NCI-H187 treated with DMSO at 0.1 percent for 48 hours (cell line): ENCODE data around the gene GDF7.

Experiments
- DNase-seq: peaks from one replicate; lab custom pipeline; 2025; lab: John Stamatoyannopoulos, UW

The GDF7 gene

DNA sequence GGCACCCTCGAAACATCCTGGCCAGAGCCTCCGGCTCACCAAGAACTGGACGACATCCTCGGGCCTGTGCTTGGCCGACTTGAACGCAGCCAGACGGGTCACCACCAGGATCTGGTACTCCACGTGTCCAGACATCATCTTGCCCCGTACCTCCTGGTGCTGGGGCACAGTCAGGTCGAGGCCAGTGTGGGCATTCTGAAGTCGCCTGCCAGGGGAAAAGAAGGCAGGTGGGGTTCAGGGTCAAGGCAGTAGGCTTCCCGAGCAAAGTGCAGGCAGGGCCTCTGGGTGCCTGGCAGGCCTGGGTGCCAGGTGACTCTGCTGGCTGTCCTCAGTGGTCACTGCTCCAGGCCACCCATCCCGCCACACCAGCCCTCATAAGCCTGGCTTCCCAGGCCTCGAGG, 21.6 kb upstream of the GDF7 start:
- no peak for DNase-seq

DNA sequence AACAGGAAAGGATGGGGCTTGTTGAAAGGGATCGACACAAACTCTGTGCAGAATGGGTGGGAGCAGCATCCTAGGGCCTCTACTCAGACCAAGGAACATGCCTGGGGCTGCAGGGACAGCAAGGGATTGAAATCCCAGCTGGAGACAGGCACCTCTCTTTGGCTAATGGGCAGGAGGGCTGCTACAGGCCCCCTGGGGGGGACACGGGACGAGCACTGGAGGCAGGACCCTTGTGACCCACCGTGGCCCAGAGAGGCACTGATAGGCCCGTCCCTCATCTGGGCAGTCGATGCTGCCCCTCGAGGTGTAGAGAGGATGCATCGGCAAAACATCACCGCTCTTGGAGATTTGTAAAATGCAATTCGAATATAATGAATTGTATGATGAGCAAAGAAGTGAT, 21.2 kb upstream of the GDF7 start:
- DNase-seq: no peak

DNA sequence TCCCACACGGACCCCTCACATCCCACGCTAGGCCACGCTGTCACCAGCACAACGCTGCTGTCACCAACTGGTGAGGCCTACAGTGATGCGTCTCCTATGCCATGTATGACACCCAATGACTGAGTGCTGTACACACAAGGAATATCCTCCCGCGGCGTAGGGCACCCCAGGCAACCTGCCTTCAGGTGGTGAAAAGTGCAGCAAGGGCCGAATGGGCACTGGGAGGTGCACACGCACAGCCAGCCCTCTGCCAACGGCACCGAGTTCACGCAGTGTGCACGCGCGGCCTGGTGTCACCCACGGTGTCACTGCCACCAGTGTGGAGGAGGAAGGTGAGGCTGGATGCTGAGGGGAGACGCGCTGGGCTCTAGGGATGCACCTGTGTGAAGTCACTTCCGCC, 20.5 kb upstream of the GDF7 start:
- DNase-seq: no peak

DNA sequence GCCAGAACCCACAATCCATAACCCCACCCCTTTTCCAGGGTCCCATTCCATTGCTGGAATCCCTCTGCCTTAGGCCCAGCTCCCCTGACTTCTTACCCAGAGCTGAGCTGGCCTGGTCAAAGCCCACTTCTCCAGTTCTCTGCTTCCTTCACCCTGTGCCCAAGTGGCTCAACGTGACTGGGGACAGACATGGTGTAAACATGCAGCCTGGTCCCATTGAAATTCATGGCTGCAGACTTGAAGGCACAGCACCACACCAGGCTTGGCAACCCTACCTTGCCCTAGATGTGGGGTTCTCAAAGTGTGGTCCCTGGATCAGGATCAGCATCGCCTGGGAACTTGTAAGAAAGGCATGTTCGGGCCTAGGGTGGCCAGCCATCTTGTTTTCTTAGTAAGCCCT, 19.7 kb upstream of the GDF7 start:
- DNase-seq: no peak

DNA sequence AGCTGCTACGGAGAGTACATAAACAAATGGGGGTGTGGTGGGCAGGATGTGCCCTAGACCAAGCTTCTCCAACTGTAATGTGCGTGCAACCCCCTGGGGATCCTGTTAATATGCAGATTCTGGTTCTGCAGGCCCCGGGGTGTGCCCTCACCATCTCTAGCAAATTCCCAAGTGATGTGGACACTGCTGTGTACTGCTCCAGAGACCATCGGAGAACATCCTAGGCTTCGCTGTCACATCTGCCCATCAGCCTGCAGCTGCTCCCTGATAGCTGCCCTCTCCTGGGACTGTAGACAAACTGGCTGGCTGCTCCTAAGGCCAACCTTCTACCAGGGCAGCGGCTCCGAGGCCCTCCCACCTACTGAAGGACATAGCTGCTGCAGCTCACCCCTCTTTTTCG, 19.2 kb upstream of the GDF7 start:
- no peak for DNase-seq

DNA sequence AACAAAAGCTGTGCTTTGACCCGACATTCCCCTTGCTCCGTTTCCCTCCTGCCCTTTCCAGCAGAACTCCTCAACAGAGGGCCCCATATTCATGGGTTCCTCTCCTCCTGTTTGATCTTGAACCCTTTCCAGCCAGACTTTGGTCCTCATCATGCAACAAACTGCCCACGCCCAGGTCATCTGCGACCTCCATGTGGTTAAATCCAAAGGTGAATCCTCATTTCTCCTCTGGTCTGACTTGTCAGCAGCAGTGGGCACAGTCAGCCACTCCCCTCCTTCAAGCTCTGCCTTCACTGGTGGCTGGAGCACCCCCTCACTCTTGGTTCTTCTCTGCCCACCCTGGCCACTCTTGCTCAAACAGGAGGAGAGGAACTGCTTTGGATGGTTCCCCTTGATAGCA, 18.7 kb upstream of the GDF7 start:
- no peak for DNase-seq

DNA sequence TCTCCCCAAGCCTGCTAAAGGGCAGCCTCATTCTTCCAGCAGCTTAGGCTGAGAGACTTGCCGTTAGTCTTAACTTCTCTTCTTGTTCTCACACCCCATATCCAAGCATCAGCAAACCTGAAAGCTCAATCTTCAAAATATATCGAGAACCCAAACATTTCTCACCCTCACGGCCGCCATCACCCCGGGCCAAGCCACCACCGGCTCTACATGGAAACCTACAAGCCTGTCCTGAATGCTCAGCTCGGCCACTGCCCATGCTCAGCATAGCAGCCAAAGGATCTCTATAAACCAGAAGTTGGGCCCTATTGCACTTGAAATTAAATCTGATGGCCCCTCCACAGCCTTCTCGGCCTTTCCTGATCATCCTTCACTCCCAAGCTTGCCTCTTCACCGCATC, 18.1 kb upstream of the GDF7 start:
- DNase-seq: no peak

DNA sequence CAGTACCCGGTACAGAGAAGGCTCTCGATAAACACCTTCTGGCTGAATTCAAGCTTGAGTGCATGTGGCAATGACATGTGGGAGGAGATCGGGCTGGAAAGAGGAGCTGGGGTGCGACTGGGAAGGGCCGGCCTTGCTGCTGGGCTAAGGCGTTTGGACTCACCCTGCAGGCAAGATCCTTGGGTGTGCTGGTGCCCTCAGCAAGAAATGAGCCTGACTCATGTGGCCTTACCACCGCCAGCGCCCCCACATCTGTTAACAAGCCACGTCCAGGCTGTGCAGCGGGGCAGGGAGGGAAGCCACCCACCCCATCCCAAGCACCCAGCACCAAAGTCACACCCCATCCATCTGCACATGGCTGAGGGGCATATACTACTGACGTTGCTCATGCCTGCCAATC, 17.4 kb upstream of the GDF7 start:
- DNase-seq: no peak

DNA sequence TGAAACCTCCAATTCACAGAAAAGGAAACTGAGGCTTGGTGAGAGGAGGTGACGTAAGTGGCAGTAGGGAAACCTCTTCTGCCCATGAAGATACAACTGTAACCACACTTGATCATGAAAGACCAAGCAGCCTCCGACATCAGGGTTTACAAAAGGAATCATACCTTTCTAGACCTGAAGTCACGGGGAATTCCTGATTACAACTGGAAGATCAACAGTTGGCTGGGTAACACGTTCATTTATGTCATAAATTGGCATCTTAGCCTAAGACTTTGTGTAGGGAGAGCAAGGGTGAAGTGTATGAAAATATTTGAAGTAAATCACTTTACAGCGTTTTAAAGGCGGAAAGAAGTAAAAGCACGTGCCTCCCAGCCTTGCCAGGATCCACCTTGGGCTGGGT, 17.0 kb upstream of the GDF7 start:
- no peak for DNase-seq

DNA sequence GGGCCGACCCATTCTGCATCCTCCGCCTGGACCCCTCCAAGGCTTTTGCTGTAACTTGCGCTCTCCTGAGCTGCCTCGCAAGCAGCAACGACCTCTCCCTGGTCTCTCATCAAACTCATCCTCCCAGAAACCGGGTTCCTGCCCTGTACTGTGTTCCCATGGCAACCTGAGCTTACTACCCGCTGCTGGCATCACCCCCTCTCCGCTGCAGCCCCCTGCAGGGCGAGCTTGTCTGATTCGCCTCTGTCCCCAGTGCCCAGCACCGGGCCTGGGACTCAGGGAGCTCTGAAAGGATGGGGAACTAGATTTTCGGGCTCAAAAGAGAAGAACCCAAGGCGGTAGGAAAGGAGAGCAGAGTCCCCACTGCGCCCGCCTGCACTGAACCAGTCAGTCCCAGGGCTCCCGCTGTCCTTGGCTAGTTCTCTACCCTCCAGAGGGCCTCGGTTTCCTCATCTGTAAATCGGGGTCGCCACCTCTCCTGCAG, 16.5 kb upstream of the GDF7 start:
- DNase-seq: no peak

DNA sequence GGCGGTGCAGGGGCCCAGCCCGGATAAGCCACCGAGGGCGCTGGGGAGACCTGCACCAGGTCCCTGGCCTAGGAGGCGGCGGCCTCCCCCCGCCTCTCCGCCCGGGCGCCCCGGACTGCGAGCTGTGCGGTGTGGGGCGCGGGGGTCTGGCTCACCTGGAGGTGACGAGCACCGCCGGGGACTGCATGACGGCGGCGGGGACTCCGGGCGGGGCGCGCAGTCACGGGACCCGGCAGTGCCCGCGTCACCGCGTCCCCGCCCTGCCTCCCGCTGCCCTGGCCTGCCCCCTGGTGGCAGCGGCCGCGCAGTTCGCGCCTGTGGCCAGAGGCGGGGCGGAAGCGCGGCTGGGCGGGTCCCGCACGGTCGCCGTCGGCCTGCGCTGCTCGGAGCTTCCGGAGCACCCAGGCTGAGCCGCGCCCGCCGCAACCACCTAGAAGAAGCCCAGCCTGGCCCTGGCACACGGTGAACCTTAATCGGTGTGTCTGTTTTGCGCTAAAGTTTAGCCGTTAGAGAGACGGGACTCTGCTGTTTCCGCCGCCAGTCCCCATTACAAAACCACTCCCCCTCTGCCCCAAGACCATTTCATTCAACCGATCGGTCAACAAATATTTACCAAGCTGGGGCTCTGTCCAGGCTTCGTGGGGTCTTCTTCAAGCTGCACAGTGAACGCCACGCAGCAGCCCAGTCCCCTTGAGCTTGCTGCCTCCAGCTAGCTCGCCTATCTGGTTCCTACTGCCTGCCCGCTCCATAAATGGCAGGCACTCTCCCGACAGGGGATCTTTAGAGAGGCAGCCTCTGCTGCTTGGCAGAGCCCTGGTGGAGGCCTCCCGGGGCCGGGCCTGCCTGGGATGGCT, 15.8 kb upstream of the GDF7 start, which contains the start of gene HS1BP3:
Gene HS1BP3, minus strand, starts transcription at position 222 of the 854 bp plus-strand sequence. Its CDS starts 35 bp downstream, at position 187.
- DNase-seq: no peak

DNA sequence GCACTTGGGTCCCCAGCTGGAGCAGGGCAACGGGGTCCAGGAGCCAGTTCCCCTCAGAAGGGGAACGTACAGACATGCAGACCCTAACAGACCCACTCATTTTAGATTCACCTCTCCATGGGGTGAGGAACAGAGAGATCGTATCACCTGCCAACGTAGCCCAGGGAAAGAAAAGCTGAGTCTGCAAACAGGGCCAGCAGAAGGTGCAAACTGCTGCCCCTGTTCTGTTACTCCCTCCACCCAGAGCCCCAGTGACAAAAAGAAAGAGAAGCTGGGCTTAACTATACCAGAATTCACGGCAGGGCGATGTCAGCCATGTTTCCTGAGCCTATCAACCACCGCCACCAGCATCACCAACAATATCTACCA, 15.2 kb upstream of the GDF7 start:
- DNase-seq: no peak

DNA sequence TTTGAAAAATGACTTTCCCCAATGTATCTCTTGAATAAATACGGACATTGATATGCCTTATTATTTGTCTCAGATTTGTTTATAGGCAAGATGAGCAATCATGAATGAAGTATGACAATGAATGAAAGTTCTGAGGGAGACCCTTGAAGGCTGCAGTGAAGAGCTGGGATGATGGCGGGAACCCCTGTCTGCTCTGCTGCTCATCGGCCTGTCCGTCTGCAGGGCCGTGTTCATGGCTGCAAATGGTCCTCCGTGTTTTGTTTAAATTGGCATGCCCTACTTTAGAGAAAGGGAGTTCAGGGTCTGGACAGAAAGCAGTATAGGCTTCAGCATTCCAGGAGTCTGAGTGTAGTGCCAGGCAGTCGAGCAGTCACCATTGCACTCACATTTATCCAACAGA, 14.8 kb upstream of the GDF7 start:
- DNase-seq: no peak

DNA sequence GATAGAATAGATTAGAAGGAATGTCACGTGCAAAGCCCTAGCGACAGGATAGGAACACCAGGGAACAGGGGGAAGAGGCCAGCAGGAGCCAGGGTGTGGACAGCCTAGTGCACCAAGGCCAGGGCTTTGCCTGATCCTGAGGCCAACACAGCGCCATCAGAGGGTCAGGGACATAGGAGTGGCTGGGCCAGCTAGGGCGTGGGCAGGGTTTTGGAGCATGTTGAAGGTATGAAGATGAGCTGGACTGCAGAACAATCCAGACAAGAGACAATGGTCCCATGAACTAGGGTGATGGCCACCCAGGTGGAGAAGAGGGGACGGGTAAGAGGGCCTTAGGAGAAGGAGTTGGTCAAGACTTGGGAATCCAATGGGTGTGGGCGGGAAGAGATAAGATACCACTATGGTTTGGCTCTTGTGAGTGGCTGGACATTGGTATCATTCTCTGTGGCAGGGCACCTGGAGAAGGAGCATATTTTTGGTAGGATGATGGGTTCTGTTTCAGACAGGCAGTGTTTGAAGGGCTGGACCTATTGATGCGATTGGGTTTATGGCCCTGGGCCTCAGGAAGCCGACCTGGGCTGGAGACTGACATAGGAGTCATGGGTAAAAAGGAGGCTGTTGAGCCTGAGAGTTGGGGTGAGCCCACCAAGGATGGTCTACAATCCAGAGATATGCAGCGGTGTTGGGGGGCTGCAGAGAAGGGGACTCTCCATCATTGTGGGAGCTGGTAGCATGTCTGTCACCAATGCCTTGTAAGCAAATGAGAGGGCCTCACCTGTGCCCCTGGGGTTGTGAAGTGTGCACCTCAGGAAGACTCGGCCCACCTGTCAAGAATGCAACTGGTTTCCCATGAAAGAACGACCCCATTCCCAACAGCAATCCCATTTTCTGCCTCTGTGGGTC, 14.0 kb upstream of the GDF7 start:
- DNase-seq: no peak

DNA sequence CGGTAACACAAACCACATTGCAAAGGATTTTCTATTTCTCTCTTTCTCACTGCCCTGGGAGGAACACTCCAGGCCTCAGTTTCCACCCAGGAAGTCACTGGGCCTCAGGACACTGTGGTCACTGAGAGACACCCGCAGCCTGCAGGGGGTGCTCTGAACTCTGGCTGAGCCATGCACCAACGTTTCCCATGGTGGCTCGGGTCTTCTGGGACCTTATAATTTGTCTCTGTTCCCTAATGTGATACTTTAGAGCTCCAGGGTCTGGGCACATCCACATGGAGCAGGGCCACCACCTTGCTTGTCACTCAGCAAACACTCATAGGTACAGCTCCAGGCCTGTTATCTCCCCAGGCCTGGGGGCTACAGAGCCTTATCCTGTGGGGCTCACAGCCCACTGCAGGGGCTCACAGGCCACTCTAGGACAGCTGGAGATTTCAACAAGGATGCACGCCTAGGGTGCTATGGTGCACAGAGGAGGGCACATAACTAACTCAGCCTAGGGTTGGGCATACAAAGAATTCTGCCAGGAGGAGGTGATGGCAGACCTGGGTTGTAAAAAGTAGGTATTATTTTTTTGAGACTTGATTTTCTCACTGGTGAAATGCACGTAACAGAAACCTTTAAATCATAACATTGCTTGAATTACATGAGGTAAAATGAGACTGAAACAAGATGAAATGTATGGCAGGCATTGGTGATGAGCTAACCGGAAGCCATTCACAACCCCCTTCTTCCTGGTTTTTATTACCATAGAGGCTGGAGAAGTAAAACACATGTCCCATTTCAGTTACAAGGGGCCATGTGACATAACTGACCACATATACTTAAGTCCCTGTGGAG, 13.0 kb upstream of the GDF7 start:
- DNase-seq: no peak

DNA sequence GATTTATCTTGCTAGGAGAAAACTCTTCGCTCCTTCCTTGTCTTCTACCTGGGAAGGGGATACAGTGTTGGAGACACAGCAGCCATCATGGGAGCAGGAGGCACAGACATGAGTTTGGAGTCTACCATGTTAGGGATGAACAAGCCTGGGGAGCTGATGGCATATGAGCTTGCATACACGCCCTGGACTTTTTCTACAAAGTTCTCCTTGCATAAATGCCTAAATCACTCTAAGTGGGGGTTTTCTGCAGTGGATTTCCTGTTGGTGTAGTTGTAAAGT, 12.5 kb upstream of the GDF7 start:
- DNase-seq: no peak

DNA sequence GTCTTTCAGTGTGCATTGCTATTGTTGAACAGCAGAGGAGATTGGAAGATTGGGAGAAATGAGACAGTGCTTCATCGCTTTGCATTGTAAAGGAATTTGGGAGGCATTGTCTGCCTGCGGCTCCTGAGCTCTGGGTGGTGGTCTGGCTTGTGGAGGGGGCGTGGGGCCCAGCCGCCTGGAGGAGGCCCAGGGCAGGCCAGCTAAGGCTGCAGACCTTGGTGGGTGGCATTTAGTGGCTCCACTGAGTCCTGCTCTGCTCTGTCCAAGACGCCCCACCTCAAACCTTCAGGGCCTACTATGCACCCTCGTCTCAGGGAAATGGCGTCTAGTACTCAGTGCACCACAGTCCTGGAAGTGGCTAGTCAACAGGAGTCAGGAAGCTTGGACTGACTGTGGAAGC, 10.4 kb upstream of the GDF7 start:
- DNase-seq: no peak

DNA sequence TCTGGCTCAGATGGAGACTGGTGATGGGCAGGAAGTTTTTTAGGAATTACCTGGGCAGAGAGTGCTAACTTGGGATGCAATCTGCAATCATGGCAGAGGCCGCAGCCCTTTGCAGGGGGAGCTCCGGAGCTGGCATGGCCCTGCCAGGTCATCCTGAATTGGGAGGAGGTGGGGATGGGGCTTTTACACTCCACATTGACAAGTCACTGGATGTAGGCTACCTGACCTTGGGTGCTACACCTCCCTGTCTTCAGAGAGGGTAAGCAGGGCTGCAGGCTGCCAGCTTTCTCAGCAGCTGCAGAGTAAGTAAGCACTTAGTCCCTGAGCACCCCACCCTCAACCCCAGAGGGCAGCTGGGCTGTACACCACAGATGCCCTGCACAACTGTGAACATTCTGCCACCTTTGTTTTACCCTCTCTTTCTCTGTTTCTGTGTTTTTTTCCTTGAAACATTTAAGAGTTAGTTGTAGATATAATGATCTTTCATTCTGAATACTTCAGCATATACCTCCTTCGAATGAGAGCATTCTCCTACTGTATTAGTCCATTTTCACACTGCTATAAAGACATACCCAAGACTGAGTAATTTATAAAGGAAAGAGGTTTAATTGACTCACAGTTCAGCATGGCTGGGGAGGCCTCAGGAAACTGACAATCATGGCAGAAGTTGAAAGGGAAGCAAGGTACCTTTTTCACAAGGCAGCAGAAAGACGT, 9.3 kb upstream of the GDF7 start:
- no peak for DNase-seq

DNA sequence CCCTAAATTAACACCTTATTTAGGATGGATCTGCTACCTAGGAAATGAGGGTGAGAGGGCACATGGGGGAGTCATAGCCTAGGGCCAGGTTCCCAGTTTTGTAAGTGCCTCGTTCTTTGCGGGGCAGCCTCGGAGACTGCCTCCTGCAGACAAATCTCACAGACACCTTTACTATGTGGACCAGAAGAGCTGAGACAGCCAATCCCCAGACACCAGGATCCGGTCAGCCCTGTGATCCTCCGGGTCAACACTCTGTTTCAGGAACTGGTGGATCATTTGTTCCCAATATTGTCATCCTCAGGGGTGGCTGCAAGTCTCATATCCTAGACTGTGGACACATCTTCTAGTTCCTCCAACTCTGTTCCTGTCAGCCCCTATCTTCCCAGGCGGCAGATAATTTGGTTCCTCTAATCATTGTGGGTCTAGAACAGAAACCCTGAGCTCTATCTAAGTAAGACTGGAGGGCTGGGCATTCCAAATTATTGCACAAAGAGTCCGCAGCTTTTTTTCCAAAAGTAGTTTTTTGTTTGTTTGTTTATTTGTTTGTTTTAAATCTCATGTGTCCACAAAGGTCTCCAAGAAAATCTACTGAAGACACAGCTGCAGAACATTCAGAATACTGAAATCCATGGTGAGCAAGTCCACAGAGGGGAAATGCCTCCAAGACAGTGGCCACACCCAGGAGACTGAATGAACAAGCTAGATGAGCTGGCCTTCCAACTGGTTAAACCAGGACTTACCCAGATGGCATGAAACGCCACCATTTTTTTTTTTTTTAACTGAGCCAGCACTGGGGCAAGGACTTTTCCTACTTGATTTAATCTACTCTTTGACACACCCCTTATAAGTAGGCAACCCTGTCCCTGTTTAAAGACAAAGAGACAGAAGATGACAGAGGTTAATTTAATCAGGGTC, 6.2 kb upstream of the GDF7 start:
- DNase-seq: no peak

DNA sequence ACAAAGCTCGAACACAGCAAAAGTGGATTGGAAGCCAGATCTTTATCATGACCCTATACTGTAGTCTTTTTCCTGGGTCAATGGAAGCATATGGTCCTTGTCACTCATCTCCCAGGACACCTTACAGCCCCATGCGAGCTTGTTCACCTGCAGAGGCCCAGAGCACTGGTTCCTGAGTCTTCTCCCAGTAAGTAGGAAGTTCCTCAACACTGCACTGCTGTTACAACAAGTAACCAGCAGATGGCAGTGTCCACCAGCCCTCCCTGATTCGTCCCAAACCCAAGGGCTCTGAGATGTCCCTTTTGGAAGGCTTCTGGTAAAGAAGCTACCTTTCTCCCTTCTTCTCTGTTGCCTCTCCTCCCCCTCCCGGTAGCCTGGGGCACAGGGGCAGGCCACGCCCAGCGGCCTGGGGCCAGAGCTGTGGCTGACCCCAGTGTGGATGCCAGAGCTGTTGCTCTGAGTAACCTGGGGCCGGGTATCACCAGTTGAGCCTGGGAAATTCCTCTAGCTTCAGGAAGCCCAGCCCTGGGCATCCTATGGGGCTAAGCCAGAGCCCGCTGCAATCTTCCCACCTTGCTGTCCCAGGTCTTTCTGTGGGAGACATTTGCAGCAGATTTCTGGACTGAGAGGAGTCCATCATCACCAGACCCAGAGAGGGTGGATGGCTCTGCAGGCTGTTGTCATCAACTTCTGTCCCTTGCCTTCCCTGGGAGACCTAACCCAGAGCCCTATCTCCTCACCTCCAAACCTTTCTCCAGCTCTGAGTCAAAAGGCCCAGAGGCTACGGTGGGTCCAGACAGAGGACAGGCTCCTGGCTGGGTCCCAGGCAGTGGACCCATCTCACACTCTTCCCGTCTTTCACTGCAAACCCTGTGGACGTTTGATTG, 5.3 kb upstream of the GDF7 start:
- DNase-seq: peak; percentile 31
